Subcutaneous adipose tissue (tissue), 4 donors: ENCODE measurements around the gene CDCA4. TPM values are rescaled to one million over a fixed set of nuclear protein-coding genes. Genes with fewer than 3 reads are reported as not detected.

ENCODE experiments used
- total RNA-seq, 4 donors: library from RNA; depleted of rRNA; stranded (reverse); fragments of >200 nt; gene quantifications; one replicate each; pipeline ENCODE4 v1.1.0, GENCODE V29; 2016
- TF ChIP-seq, protein P1 (sequence below): fragments of 450-650 bp; IDR thresholded peaks from one replicate; pipeline ENCODE4 v1.5.1; 2016; ENCODE audit warnings: low read depth, mild to moderate bottlenecking, control low read depth, antibody characterized with exemption, moderate library complexity

Gene CDCA4
- total RNA-seq, 4 donors from 2014 or later, result 4.0 to 6.6 (median 6.3) TPM

- TF ChIP-seq, protein P1, sequence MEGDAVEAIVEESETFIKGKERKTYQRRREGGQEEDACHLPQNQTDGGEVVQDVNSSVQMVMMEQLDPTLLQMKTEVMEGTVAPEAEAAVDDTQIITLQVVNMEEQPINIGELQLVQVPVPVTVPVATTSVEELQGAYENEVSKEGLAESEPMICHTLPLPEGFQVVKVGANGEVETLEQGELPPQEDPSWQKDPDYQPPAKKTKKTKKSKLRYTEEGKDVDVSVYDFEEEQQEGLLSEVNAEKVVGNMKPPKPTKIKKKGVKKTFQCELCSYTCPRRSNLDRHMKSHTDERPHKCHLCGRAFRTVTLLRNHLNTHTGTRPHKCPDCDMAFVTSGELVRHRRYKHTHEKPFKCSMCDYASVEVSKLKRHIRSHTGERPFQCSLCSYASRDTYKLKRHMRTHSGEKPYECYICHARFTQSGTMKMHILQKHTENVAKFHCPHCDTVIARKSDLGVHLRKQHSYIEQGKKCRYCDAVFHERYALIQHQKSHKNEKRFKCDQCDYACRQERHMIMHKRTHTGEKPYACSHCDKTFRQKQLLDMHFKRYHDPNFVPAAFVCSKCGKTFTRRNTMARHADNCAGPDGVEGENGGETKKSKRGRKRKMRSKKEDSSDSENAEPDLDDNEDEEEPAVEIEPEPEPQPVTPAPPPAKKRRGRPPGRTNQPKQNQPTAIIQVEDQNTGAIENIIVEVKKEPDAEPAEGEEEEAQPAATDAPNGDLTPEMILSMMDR, result no peak
Observed at GRCh38 chr14:105028251-105028927, 7.5 kb upstream of the CDCA4 start.

DNA sequence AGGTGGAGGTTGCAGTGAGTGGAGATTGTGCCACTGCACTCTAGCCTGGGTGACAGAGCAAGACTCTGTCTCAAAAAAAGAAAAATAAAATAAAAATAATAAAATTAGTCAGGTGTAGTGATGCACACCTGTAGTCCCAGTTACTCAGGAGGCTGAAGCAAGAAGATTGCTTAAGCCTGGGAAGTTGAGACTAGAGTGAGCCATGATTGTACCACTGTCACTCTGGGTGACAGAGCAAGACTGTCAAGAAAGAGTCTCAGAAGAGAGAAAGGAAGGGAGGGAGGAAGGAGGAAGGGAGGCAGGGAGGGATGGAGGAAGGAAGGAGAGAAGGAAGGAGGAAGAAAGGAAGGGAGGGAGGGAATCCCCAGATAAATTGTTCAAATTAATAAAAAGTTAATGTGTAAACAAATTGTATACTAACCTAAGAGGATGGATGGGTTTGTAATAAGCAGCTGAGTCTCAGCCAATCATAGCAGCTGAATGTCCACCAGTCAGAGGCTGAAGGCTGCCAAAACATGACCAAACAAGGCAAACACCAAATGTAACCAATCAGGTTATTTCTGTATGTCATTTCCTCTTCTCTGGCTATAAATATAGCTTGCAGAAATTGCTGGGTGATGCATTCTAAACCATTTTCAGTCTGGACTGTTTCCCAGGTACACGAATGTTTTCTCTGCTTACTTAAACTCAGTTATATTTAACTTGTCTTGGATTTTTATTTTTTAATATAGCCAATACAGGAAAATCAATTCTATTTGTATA, 6.1 kb upstream of the CDCA4 start:
- TF ChIP-seq, protein P1, result no peak

DNA sequence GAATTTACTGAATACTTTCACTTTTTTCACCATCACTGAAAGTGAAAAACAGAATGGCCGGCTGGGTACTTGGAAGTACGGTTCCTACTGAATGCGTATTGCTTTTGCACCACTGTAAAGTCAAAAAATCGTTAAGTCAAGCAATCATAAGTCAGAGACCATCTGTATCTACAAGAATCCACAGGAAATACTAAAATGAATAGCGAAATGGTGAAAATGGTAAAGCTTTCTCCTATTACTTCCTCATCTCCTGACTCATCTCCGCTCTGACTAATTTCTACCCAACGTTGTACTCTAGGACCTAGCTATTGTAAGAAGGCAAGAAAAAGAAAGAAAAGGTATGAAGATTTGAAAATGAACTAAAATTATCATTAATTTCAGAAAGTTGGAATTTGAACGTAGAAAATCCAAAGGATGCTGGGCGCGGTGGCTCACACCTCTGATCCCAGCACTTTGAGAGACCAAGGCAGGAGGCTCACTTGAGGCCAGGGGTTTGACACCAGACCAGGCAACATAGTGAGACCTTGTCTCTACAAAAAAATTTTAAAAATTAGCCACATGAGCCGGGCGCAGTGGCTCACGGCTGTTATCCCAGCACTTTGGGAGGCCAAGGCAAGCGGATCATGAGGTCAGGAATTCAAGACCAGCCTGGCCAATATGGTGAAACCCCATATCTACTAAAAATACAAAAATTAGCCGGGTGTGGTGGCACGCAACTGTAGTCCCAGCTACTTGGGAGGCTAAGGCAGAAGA, 5.3 kb upstream of the CDCA4 start:
- TF ChIP-seq, protein P1, result no peak

DNA sequence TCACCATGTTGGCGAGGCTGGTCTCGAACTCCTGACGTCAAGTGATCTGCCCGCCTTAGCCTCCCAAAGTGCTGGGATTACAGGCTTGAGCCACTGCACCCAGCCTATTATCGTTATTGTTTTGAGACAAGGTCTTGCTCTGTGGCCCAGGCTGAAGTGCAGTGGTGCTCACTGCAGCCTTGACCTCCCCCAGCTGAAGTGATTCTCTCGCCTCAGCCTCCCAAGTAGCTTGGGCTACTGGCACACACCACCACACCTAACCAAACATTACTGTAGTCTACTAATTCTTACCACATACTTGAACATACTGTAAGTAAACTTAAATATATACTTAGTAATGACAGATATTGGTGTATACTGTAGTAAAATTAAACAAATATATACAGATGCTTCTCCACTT, 4.5 kb upstream of the CDCA4 start:
- TF ChIP-seq, protein P1, result no peak

DNA sequence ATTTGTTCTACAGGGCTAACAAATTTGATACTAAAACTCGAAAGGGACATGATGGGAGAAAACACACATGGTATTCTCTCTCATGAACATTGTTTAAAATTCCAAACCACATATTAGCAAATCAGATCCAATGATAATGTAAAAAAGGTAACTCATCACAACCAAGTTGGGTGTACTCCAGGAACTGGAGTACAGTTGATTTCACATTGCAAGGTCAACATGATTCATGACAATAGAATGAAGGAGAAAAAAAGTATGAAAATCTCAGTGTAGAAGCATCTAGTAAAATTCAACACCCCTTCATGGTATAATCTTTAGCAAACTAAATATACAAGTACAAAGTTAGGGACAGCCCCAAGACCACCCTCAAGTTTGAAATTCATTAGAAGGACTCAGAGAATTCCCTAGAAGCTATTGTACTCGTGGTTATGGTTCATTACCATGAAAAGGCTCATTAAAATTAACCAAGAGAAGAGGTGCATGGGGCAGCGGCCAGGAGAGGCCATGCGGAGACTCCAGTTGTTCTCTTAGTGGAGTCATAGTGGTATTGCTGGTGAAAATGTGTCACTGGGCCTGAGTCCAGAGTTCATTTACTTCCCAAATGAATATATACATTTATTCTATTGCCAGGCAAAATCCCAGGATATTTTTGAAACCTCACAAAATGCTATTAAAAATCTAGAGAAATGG, 3.1 kb upstream of the CDCA4 start:
- TF ChIP-seq, protein P1, result no peak

DNA sequence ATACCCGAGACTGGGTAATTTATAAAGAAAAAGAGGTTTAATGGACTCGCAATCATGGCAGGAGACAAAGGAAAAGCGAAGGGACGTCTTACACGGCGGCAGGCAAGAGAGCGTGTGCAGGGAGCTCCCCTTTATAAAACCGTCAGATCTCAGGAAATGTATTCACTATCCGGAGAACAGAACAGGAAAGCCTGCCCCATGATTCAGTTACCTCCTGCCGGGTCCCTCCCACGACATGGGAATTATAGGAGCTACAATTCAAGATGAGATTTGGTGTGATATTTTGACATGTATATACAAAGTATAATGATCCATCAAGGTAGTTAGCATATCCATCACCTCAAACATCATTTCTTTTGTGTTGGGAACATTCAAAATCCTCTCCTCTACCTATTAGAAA, 2.3 kb upstream of the CDCA4 start:
- TF ChIP-seq, protein P1, result no peak
